Stimulated activated CD4-positive, alpha-beta T cell treated with anti-CD3 and anti-CD28 coated beads, Interleukin-12 subunit alpha, Interleukin-12 subunit beta, amount 100 ng/mL, for 48 hours (primary cell): ENCODE results near the gene PCMT1.
A peak's percentile ranks its signal among the peaks of the same experiment; 100 is the strongest.
"Not testable (repeated sequence)": the region's sequence is repeated elsewhere in the genome, so short reads cannot be mapped to it uniquely, and the experiment has no call there.

Experiments used
- DNase-seq, 3 donors: peaks; one replicate each; pipeline ENCODE4 v3.0.0-alpha.2; 2020; ENCODE audit warnings: low read depth in 2 of 3, low spot score in 1 of 3

Gene PCMT1

GRCh38 chr6:149749594-149750135, at the start of gene PCMT1:
TSS of gene PCMT1 (plus strand) at chr6:149749741. CDS start at chr6:149749902, 161 bp downstream.
- DNase-seq: peak; percentile 74 to 88 (median 83)

- no peak for DNase-seq
Observed at GRCh38 chr6:149701714-149702113, 47.8 kb upstream of the PCMT1 start.

DNA sequence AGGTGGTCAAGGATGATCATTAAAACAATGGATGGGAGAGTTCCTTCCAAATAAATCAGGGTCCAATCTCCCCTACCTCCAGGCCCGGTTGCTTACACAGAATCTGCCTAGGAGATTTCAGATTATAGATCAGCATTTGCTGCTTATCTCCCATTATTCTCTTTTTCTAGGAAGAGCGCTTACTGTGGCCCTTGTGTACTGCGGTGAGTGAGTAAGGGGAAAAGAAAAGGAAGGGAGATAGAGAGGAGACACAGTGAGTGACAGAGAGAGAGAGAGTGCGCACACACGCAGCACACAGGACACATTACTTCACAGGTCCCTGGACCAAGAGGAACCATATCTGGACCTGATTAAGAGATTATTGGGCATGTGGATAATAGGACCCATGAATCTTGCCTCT, 37.8 kb upstream of the PCMT1 start:
- DNase-seq: no peak

DNA sequence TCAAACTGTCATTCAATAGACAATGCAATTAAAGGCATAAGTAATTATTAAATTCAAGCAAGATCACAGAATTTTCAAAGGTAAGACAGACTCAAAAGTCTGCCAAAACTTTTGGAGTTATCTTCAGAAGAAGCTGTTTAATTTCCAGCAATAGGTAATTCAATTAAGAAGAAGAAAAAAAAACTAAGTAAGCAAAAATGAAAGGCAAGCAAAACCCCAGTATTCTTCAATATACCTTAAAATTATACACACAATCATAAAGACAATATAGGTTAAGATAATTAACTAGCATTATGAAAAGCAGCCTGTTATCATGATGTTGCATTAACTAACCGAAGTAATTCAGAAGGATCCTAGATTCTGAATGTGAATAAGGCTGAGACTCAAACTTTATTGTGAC, 35.1 kb upstream of the PCMT1 start:
- DNase-seq: no peak

DNA sequence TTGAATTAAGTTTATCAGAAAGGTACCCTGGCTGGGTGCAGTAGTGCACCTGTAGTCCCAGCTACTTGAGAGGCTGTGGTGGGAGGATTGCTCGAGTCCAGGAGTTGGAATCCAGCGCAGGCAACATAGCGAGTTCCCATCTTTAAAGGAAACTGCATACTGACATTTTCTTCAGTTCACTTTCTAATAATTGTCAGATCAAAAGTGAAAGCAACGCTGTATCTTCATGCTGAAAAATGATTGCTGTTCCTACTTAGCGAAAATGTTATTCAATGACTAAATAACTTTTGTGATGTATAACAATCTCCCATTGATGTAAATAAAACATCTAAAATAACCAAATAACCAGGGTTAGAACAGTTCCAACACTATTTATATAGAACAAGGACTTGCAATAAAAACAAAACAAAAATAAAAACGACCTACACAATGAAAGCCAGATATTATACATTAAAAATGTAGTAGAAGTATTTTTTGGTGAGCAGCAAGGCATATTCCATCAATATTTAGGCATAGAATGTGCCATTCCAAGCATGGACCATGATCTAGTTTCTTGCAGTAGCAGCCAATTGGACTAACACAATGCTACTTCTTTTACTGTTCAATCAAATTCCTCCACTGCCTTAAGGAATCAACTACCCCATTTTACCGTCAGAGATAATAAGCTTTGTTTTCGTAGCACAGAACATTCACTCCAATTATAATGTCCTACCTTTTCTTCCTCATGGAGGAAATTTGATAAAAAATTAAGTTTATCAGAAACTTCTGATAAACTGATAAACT, 33.2 kb upstream of the PCMT1 start:
- DNase-seq: no peak

DNA sequence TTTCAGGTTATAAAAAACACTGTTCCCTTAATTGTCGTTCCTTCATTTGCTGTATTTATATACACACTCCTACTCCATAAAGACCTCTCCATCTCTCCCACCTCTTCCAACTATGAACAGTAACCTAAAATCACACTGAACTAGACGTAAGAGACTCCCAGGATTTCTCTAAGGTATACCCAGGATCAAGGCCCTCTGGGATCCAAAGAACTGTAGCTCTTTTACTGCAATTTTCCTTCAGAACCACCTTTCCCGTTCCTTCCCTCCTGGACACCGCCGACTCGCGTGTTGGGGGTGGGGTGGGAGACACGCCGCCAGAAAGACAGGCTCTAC, 32.3 kb upstream of the PCMT1 start:
- no peak for DNase-seq

DNA sequence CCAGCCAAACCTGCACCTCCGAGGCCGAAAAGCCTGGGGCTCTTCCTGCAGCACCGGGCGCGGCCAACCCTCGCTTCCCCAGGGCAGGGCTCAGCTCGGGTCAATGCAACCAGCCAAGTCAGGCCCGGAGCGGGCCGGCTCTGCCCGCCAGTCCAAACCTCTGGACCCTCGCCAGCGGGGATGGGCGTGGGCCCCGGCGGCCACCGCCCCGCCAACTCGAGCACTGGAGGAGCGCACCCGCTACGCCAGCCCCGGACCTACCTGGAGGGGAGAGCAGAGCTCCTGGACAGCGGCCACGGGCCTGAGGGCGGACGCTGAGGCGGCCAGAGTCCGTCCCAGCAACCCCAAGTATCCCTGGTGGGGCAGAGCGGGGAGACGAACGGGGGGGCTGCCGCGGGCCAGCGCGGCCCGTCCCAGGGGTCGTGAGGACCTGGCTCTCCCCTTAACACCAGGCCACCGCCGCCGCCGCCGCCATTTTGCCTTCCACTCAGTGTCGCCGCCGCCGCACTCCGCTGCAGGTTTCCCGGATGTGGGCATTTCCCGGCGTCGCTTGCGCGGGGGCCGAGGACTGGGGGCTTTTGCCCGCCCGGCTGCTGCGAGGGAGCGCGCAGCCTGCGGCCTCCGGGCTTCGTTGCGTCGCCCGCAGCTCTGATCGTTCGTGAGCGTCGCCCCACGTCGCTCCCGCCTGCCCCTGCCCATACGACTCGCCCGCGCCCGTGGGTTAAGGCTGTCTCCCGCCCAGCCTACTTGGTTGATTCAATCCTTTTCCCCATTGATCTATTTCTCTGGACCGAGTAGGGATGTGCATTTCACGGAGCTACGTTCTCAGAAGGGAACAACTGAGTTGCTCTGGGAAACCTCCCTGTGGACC, 31.7 kb upstream of the PCMT1 start, which contains the start of gene LATS1:
Gene LATS1, minus strand, starts transcription at position 514 of the 871 bp plus-strand sequence. CDS start 15,975 bp downstream, outside the sequence.
- peak; percentile 86 to 90 (median 89) for DNase-seq

DNA sequence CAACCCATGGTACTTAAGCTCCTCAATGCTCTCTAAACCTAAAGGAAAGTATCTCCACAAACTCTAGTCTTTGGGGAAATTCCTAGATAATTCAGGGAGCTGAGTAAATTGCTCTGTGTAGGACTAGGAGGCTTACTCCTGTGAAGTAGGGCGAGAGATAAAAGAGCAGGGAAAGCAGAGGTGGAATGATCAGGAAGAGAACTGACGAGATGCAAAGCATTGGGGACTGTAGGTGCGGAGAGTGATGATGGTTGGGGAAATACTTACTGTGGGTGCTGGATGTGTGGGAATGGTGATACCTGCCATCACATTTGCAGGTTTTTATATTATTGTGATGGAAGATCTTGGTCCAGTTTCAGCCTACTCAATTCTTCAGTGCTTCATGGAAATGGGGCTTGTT, 30.0 kb upstream of the PCMT1 start:
- no peak for DNase-seq

- no peak for DNase-seq
Observed at GRCh38 chr6:149723262-149723661, 26.3 kb upstream of the PCMT1 start.

DNA sequence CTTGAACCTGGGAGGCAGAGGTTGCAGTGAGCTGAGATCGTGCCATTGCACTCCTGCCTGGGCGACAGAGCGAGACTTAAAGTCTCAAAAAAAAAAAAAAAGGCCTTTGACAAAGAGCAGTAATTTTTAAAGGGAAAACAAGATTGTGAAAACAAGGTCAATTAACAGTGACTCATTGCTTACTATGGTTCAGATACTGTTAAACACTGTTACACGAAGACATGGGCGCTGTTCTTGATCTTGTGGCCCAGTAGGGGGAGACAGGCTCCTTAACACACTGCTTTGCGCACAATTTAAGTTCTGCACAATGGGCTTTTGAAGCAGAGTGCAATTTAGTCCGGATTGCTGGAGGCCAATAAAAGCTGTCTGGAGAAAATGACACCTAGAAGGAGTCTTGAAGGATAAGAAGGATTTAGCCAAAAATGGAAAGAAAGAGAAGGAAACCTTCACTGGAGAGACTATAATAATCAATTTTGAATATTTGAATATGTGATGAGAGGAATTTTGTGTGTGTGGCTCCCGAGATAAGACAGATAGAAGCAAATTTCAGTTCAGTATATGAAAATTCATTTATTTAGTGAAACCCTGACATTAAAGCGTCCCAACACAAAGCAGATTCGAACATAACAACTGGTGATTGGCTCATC, 25.6 kb upstream of the PCMT1 start:
- peak in 1 of 3 donors; percentile 32 for DNase-seq

DNA sequence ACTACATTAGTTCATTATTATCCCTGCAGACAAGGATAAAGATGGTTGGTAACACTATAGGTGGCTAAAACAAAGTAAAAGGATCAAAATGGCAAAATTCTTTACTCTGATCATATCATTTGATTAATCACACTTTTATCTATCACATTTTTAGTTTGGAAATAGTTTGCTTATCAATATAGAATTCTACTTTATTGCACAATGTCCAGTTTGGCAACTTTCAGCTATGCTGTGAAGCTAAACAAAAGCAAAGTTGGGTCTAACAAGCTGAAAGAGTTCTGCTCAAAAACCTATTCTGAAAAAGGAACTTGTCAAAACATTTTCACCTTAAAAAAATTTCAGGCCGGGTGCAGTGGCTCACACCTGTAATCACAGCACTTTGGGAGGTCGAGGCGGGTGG, 23.8 kb upstream of the PCMT1 start:
- no peak for DNase-seq

GRCh38 chr6:149727793-149728498, 21.6 kb upstream of the PCMT1 start:
- no peak for DNase-seq

DNA sequence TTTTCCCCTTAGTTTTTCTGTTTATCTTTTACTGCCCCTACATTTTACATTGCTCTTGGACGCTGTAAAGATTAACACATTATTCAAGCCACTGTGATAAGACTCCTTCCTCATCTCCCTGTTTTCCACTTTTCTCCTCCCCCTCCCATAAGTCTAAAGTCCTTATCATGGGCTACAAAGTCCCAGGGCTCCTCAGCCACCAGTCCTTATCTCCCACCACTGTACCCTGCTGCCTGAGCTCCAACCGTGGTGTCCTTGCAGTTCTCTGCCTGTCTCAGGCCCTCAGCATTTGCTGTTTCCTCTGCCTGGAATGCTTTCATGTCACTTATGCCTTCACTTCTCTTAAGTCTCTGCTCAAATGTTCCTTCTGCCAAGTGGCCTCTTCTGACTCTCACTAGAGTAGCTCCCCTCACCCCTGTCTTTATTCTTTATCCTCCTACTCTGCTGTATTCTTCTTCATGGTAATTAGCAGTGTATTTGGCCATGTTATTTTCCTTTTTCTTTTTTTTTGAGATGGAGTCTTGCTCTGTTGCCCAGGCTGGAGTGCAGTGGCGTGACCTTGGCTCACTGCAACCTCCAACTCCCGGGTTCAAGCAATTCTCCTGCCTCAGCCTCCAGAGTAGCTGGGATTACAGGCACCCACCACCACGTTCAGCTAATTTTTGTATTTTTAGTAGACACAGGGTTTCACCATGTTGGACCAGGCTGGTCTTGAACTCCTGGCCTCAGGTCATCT, 20.9 kb upstream of the PCMT1 start:
- no peak for DNase-seq

GRCh38 chr6:149729824-149730223, 19.7 kb upstream of the PCMT1 start:
- no peak for DNase-seq

- no peak for DNase-seq
Observed at GRCh38 chr6:149733089-149733720, 16.3 kb upstream of the PCMT1 start.

DNA sequence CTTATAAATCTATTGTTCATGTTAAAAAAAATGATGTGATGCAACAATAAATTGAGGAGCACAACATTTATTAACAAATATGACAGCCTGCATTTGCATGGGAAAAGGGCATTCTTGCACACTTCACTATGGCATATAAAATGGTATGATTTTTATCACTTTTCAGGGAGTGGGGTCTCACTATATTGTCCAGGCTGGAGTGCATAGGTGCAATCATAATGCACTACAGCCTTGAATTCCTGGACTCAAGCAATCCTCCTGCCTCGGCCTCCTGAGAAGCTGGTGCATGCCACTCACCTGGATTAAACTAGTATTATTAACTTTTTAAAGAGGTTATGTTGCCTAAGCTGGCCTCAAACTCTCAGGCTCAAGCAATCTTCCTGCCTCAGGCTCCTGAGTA, 14.6 kb upstream of the PCMT1 start:
- no peak for DNase-seq

DNA sequence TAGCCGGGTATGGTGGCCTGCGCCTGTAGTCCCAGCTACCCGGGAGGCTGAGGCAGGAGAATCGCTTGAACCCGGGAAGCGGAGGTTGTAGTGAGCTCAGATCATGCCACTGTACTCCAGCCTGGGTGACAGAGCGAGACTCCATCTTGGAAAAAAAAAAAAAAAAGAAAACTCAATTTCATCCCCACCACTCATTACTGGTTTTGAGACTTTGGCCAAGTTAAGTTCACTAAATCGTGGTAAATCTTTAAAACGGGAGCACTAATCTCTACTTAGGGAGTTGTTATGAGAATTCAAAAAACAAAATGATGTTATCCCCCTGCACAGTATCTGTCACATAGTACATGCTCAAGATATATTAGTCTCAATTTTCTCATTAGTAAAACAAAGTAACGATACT, 4.3 kb upstream of the PCMT1 start:
- DNase-seq: not testable (repeated sequence)

DNA sequence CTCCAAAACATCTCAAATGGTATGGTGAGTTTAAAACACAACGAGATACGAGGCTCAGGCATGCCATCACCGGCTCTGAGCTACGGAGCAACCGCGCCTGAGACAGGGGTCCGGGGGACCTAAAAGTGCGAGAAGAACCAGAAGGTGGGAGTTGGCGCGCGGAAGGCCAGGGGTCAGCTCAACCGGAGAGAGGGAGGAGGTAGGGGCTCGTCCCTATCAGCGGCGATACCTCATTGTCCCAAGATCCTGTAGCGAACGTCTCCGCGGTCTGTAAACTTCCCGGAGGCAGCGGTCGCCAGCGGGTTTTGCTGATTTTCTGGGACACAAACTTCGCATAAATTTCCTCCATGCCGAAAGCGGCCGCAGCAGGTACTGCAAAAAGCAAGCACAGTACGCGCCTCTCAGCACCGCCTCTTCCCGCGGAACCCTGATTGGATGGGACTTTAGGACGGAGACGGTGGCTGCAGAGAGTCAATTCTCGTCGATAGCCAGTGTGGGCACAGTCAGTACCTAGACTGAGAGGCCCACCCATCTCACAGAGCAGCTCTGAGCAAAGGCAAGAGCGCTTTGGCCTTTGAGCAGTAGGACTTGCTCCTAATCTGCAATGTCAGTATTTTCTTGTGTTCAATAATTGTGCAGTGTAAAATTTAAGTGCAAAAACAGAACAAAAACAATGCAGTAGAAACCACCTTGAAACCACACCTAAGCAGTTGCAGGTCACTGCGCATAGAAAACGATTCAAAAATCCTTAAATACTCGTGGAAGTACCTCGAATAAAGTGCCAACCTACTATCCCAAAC, 3.2 kb upstream of the PCMT1 start, which contains the start of gene NUP43:
Gene NUP43, minus strand, starts transcription at position 383 of the 800 bp plus-strand sequence. Its CDS starts 34 bp downstream, at position 349.
- peak; percentile 88 to 93 (median 91) for DNase-seq
